Caco-2 (cell line): ENCODE data around the gene RCC2. TPM values are rescaled to one million over a fixed set of nuclear protein-coding genes. Genes with fewer than 3 reads are reported as not detected.
"Not testable (repeated sequence)": the region's sequence is repeated elsewhere in the genome, so short reads cannot be mapped to it uniquely, and the experiment has no call there.

ENCODE experiments used
- BruUV-seq: library from RNA; stranded (reverse); fragments of 400-500 nt; replicated peaks from 2 replicates; lab custom pipeline; 2021; lab: Mats Ljungman, UMichigan
- CTCF ChIA-PET: fragments of 300-600 bp; sonication (Branson Sonifier 250); formaldehyde crosslinking; loops from one replicate; lab custom pipeline; 2022; ENCODE audit warnings: antibody characterized with exemption; lab: Charles Lee
- POLR2A ChIA-PET: fragments of 300-600 bp; sonication (Branson Sonifier 250); formaldehyde crosslinking; loops from one replicate; lab custom pipeline; 2022; ENCODE audit warnings: antibody characterized with exemption; lab: Charles Lee
- DNase-seq, 2 experiments: peaks; one replicate each; pipeline versions ENCODE4 v3.0.0 to v3.0.0-alpha.2; 2020 to 2022
- H3K27me3 ChIP-seq: replicated peaks from 2 replicates; pipeline ENCODE4 v1.6.0; 2011; ENCODE audit warnings: low read length; ENCODE audit not compliant: control insufficient read depth, insufficient read depth
- H3K36me3 ChIP-seq: 2 replicates; pipeline ENCODE4 v1.5.1; 2011; ENCODE audit warnings: low read length; ENCODE audit not compliant: control insufficient read depth, insufficient read depth
- H3K4me1 ChIP-seq: fragments of 250-450 bp; sonication (Bioruptor Pico); 2 replicates; pipeline ENCODE4 v1.5.1; 2020; ENCODE audit warnings: mild to moderate bottlenecking
- H3K4me3 ChIP-seq: 2 replicates; pipeline ENCODE4 v1.5.1; 2011; ENCODE audit warnings: low read depth, mild to moderate bottlenecking, control low read depth, low read length
- H3K9me3 ChIP-seq: fragments of 250-450 bp; sonication (Bioruptor Pico); 2 replicates; pipeline ENCODE4 v1.5.1; 2020; ENCODE audit warnings: mild to moderate bottlenecking, moderate library complexity
- H3K27ac Mint-ChIP-seq: one replicate; pipeline ENCODE4 v1.8.0; 2022; ENCODE audit warnings: mixed read lengths; ENCODE audit not compliant: unreplicated experiment
- H3K27me3 Mint-ChIP-seq: one replicate; pipeline ENCODE4 v1.8.0; 2022; ENCODE audit warnings: mixed read lengths; ENCODE audit not compliant: insufficient read depth, unreplicated experiment
- H3K36me3 Mint-ChIP-seq: one replicate; pipeline ENCODE4 v1.8.0; 2022; ENCODE audit warnings: mild to moderate bottlenecking, mixed read lengths; ENCODE audit not compliant: insufficient read depth, unreplicated experiment
- H3K4me1 Mint-ChIP-seq: one replicate; pipeline ENCODE4 v1.8.0; 2022; ENCODE audit warnings: low read depth, mixed read lengths; ENCODE audit not compliant: unreplicated experiment
- H3K4me3 Mint-ChIP-seq: one replicate; pipeline ENCODE4 v1.8.0; 2022; ENCODE audit warnings: mild to moderate bottlenecking, moderate library complexity, mixed read lengths; ENCODE audit not compliant: unreplicated experiment
- H3K9me3 Mint-ChIP-seq: one replicate; pipeline ENCODE4 v1.8.0; 2022; ENCODE audit warnings: mixed read lengths; ENCODE audit not compliant: unreplicated experiment
- CTCF ChIP-seq, 2 experiments: fragments of 200-600 bp in 1 of 2; IDR thresholded peaks; 1 replicate in 1 of 2; 2 replicates in 1 of 2; pipeline versions ENCODE4 v1.5.1 to v1.8.0; 2011 to 2022; ENCODE audit warnings: antibody characterized with exemption in 1 of 2, control low read depth in 1 of 2, inconsistent platforms in 1 of 2, low read depth in 1 of 2, low read length in 1 of 2, mild to moderate bottlenecking in 1 of 2, moderate library complexity in 1 of 2; ENCODE audit not compliant: insufficient read depth in 1 of 2, severe bottlenecking in 1 of 2, unreplicated experiment in 1 of 2
- intact Hi-C: fragments of 100-400 bp; cut with micrococcal nuclease; formaldehyde crosslinking; loops from one replicate; pipeline ENCODE4 v1.10.0; 2022; ENCODE audit not compliant: unreplicated experiment
- total RNA-seq: library from RNA; stranded (reverse); gene quantifications from 2 replicates; pipeline ENCODE4 v1.2.3, GENCODE V29; 2022

Gene RCC2
- total RNA-seq, 1 experiment from 2014 or later = 103 TPM

DNA sequence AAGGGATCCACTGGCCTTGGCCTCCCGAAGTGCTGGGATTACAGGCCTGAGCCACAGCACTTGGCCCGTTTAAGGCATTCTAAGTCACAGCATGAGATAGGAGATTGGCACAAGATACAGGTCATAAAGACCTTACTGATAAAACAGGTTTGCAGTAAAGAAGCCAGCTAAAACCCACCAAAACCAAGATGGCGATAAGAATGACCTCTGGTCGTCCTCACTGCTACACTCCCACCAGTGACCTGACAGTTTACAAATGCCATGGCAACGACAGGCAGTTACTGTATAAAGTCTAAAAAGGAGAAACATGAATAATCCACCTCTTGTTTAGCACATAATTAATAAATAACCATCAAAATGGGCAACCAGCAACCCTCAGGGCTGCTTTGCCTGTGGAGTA, 33.3 kb upstream of the RCC2 start:
- Histone ChIP-seq H3K4me3 (no peak overlapping the region), H3K4me1 (no peaks in the 10 kb centered on the region), H3K27me3 (no peaks in the 10 kb centered on the region), H3K9me3 (no peaks in the 10 kb centered on the region), H3K36me3 (no peaks in the 10 kb centered on the region)
- Mint-ChIP-seq H3K9me3 (no peaks in the 10 kb centered on the region), H3K4me1 (no peaks in the 10 kb centered on the region), H3K27me3 (no peaks in the 10 kb centered on the region), H3K27ac (no peak overlapping the region), H3K36me3 (no peaks in the 10 kb centered on the region), H3K4me3 (no peak overlapping the region)
- ChIA-PET POLR2A (no interaction called here), CTCF (no interaction called here)
- no peak for TF ChIP-seq CTCF (IDR thresholded peaks at IDR 0.05; ENCODE audit: insufficient read depth in 1 of 2, low read depth in 1 of 2, low read length in 1 of 2, severe bottlenecking in 1 of 2, unreplicated experiment in 1 of 2)
- intact Hi-C loops = no loop called here
- no TSS peak for BruUV-seq
- DNase-seq = no peak

DNA sequence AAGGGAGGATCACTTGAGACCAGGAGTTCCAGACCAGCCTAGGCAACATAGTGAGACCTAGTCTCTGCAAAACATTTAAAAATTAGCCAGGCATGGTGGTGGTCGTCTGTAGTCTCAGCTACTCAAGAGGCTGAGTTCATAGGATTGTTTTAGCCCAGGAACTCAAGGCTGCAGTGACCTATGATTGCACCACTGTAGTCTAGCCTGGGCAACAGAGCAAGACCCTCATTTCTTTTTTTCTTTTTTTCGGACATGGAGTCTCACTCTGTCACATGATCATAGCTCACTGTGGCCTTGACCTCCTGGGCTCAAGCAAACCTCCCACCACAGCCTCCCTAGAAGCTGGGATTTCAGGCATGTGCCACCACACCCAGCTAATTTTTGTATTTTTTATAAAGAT, 31.9 kb upstream of the RCC2 start:
- CTCF ChIA-PET = no interaction called here
- H3K4me3 ChIP-seq = no peak overlapping the region

DNA sequence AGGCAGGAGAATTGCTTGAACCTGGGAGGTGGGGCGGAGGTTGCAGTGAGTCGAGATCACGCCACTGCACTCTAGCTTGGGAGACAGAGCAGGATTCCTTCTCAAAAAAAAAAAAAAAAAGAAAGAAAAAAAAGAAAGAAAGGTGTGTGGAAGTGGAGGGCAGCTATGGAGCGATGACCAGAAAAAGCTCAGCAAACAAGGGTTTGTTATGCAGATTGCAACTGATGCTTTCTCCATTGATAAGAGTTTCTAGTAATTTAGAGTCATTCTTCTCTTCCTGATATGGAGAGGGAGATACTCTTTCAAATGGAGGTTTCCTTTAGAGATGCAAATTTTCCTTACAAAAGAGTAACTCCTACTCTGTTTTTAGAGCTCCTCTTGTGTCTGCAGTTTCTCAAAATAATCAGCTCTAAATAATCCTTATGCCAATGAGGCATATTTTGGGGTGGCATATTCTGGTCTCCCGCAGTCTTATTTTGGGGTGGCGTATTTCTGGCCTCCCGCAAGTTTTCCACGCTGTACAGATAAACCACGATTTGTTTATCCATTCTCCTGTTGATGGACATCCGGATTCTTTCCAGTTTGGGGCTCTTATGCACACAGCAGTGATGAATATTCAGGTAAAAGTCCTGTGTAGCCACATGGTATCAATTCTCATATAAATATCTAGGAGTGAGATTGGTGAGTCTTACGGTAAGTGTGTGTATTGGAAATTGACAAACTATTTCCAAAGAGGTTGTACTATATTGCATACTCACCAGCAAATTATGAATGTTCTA, 30.7 kb upstream of the RCC2 start:
- Histone ChIP-seq H3K27me3 (no peaks in the 10 kb centered on the region), H3K36me3 (no peaks in the 10 kb centered on the region), H3K4me1 (no peaks in the 10 kb centered on the region), H3K4me3 (no peak overlapping the region), H3K9me3 (no peaks in the 10 kb centered on the region)
- H3K27me3 Mint-ChIP-seq = no peaks in the 10 kb centered on the region
- no peaks in the 10 kb centered on the region for H3K9me3 Mint-ChIP-seq
- no peak overlapping the region for H3K4me3 Mint-ChIP-seq
- CTCF ChIA-PET = no interaction called here
- BruUV-seq = no TSS peak
- DNase-seq = no peak
- H3K4me1 Mint-ChIP-seq = no peaks in the 10 kb centered on the region
- intact Hi-C loops = no loop called here
- H3K36me3 Mint-ChIP-seq = no peaks in the 10 kb centered on the region
- no peak for TF ChIP-seq CTCF (IDR thresholded peaks at IDR 0.05; ENCODE audit: insufficient read depth in 1 of 2, low read depth in 1 of 2, low read length in 1 of 2, severe bottlenecking in 1 of 2, unreplicated experiment in 1 of 2)
- no peak overlapping the region for H3K27ac Mint-ChIP-seq
- POLR2A ChIA-PET = no interaction called here

More for the DNA sequence above, 31.9 kb upstream of the RCC2 start:
- Mint-ChIP-seq H3K9me3 (no peaks in the 10 kb centered on the region), H3K4me3 (no peak overlapping the region), H3K27me3 (no peaks in the 10 kb centered on the region), H3K27ac (no peak overlapping the region), H3K4me1 (no peaks in the 10 kb centered on the region), H3K36me3 (no peaks in the 10 kb centered on the region)
- no peaks in the 10 kb centered on the region for H3K36me3 ChIP-seq
- H3K27me3 ChIP-seq = no peaks in the 10 kb centered on the region
- intact Hi-C loops = no loop called here
- BruUV-seq = no TSS peak
- POLR2A ChIA-PET = no interaction called here
- no peaks in the 10 kb centered on the region for H3K9me3 ChIP-seq
- TF ChIP-seq CTCF (IDR thresholded peaks at IDR 0.05; ENCODE audit: insufficient read depth in 1 of 2, low read depth in 1 of 2, low read length in 1 of 2, severe bottlenecking in 1 of 2, unreplicated experiment in 1 of 2) = no peak
- no peak for DNase-seq
- no peaks in the 10 kb centered on the region for H3K4me1 ChIP-seq

GRCh38 chr1:17468357-17469265, 29.1 kb upstream of the RCC2 start:
- ChIA-PET POLR2A (interaction anchor here (0.7 kb wide), 1 partner anchor 1379 kb away, joined by 5 read pairs; no protein-coding TSS in a partner anchor), CTCF (interaction anchor here (0.7 kb wide), 1 partner anchor 192 kb away, joined by 3 read pairs; no protein-coding TSS in a partner anchor)
- H3K36me3 ChIP-seq, H3K4me1 Mint-ChIP-seq, H3K9me3 ChIP-seq, H3K36me3 Mint-ChIP-seq, H3K4me3 ChIP-seq, H3K9me3 Mint-ChIP-seq, H3K4me1 ChIP-seq, H3K4me3 Mint-ChIP-seq, intact Hi-C loops, DNase-seq, H3K27me3 Mint-ChIP-seq, BruUV-seq, H3K27ac Mint-ChIP-seq, H3K27me3 ChIP-seq: not testable (repeated sequence)
